Measurements from ENCODE around the gene PTPRJ.

GRCh38 chr11:48017831-48018527, 37.6 kb downstream of the PTPRJ start:
- no peak for TF ChIP-seq CTCF (IDR thresholded peaks at IDR 0.05)
- no peak for TF ChIP-seq POLR2A (IDR thresholded peaks at IDR 0.05)
- no peak for TF ChIP-seq POLR2AphosphoS5 (IDR thresholded peaks at IDR 0.05)

Measured in sigmoid colon (tissue), 4 donors.